Keratinocyte (primary cell): ENCODE data around the gene MAVS. TPM values are rescaled to one million over a fixed set of nuclear protein-coding genes. Genes with fewer than 3 reads are reported as not detected.

Source experiments
- DNase-seq: peaks from one replicate; pipeline ENCODE4 v3.0.0-alpha.2; 2011; ENCODE audit warnings: low read depth, missing footprints, low spot score
- FAIRE-seq: peaks from 2 replicates; lab custom pipeline; 2011; peaks lifted over from hg19 to GRCh38; lab: Jason Lieb, UNC
- H2AFZ ChIP-seq: 2 replicates; pipeline ENCODE4 v1.6.0; 2012; ENCODE audit warnings: low read length, control low read depth, inconsistent platforms; ENCODE audit not compliant: control insufficient read depth
- H3K27ac ChIP-seq: 2 replicates; pipeline ENCODE4 v1.5.1; 2011; ENCODE audit warnings: low read length; ENCODE audit not compliant: control insufficient read depth, insufficient read depth
- H3K27me3 ChIP-seq: 3 replicates; pipeline ENCODE4 v1.6.0; 2011; ENCODE audit warnings: low read length; ENCODE audit not compliant: control insufficient read depth, insufficient read depth; ENCODE audit errors: extremely low read depth
- H3K36me3 ChIP-seq, 2 experiments: 2 replicates in 1 of 2; 3 replicates in 1 of 2; pipeline ENCODE4 v1.5.1; 2011; ENCODE audit warnings: low read length in 2 of 2, mild to moderate bottlenecking in 1 of 2; ENCODE audit not compliant: control insufficient read depth in 2 of 2, insufficient read depth in 2 of 2; ENCODE audit errors: extremely low read depth in 1 of 2
- H3K4me1 ChIP-seq: 3 replicates; pipeline ENCODE4 v1.5.1; 2011; ENCODE audit warnings: low read length; ENCODE audit not compliant: control insufficient read depth, insufficient read depth; ENCODE audit errors: extremely low read depth
- H3K4me2 ChIP-seq: 3 replicates; pipeline ENCODE4 v1.6.0; 2011; ENCODE audit warnings: low read depth, low read length; ENCODE audit not compliant: control insufficient read depth, insufficient read depth; ENCODE audit errors: extremely low read depth
- H3K4me3 ChIP-seq, 3 experiments: fragments of 200-600 bp in 1 of 3; sonication (generic) in 1 of 3; 2 replicates in 2 of 3; 3 replicates in 1 of 3; pipeline ENCODE4 v1.5.1; 2011 to 2016; ENCODE audit warnings: low read length in 3 of 3, mild to moderate bottlenecking in 3 of 3, control low read depth in 2 of 3, inconsistent platforms in 1 of 3, low read depth in 1 of 3, mixed read lengths in 1 of 3, mixed run types in 1 of 3, moderate library complexity in 1 of 3; ENCODE audit not compliant: control insufficient read depth in 2 of 3, insufficient read depth in 2 of 3; ENCODE audit errors: extremely low read depth in 1 of 3
- H3K79me2 ChIP-seq: 2 replicates; pipeline ENCODE4 v1.6.0; 2012; ENCODE audit warnings: low read length; ENCODE audit not compliant: control insufficient read depth, insufficient read depth
- H3K9ac ChIP-seq: 3 replicates; pipeline ENCODE4 v1.6.0; 2011; ENCODE audit warnings: low read length; ENCODE audit not compliant: control insufficient read depth, insufficient read depth; ENCODE audit errors: extremely low read depth
- H3K9me1 ChIP-seq: 3 replicates; pipeline ENCODE4 v1.6.0; 2011; ENCODE audit warnings: low read length; ENCODE audit not compliant: control insufficient read depth, insufficient read depth; ENCODE audit errors: extremely low read depth
- H3K9me3 ChIP-seq: 2 replicates; pipeline ENCODE4 v1.5.1; 2012; ENCODE audit warnings: low read depth, low read length; ENCODE audit not compliant: control insufficient read depth
- H4K20me1 ChIP-seq: 3 replicates; pipeline ENCODE4 v1.6.0; 2011; ENCODE audit warnings: low read length; ENCODE audit not compliant: control insufficient read depth, insufficient read depth; ENCODE audit errors: extremely low read depth
- CTCF ChIP-seq, 3 experiments: IDR thresholded peaks in 1 of 3; conservative IDR thresholded peaks in 1 of 3; optimal IDR thresholded peaks in 1 of 3; 2 replicates in 2 of 3; 3 replicates in 1 of 3; pipeline versions ENCODE3 to v1.5.1; 2011; ENCODE audit warnings: low read length in 3 of 3, mild to moderate bottlenecking in 3 of 3, moderate library complexity in 2 of 3, control low read depth in 1 of 3, inconsistent platforms in 1 of 3; ENCODE audit not compliant: insufficient read depth in 2 of 3; ENCODE audit errors: extremely low read depth in 1 of 3
- EZH2 ChIP-seq: IDR thresholded peaks from one replicate; pipeline ENCODE4 v1.6.1; 2012; ENCODE audit warnings: inconsistent platforms, mild to moderate bottlenecking, low read length, moderate library complexity
- dilution Hi-C: fragments of 300-500 bp; cut with MboI; formaldehyde crosslinking; loops from one replicate; pipeline ENCODE4 v1.7.0; 2020; ENCODE audit warnings: low sequenced_read_pairs; ENCODE audit not compliant: extremely low pct_ligation_motif_present
- polyA plus RNA-seq, 5 experiments: library from polyadenylated mRNA; depleted of rRNA in 3 of 5; stranded (reverse) in 3 of 5; stranded (forward) in 1 of 5; unstranded in 1 of 5; fragments of >200 nt; gene quantifications; 1 replicate in 1 of 5; 2 replicates in 3 of 5; 3 replicates in 1 of 5; pipeline versions ENCODE4 v1.2.1 to v1.2.3, GENCODE V29; 2011 to 2012; ENCODE audit warnings: missing spikeins in 2 of 5, low read depth in 1 of 5, low replicate concordance in 1 of 5

The MAVS gene
- polyA plus RNA-seq, 1 donor (not counting 4 experiments of a cell fraction or from before 2014, with no cell fraction given) = 15.1 TPM

GRCh38 chr20:3823881-3824280 lies 22.8 kb upstream of the MAVS start:
- peaks cover 16% of the 10 kb centered on the region for H3K4me1 ChIP-seq
- H3K9me1 ChIP-seq = no peaks in the 10 kb centered on the region
- H4K20me1 ChIP-seq = no peaks in the 10 kb centered on the region
- dilution Hi-C loops = no loop called here
- H3K4me2 ChIP-seq = no peak overlapping the region
- H3K9me3 ChIP-seq = no peaks in the 10 kb centered on the region
- H3K9ac ChIP-seq = no peak overlapping the region
- H3K79me2 ChIP-seq = peaks cover 8% of the 10 kb centered on the region
- no peaks in the 10 kb centered on the region for H3K27me3 ChIP-seq
- H2AFZ ChIP-seq = no peak overlapping the region
- DNase-seq (no peak), FAIRE-seq (no peak)
- no peak overlapping the region for H3K27ac ChIP-seq
- H3K36me3 ChIP-seq = peaks cover 12 to 17% of the 10 kb centered on the region in 2 experiments
- TF ChIP-seq EZH2 (no peak), CTCF (optimal IDR thresholded peaks at IDR 0.05 in 1 of 3, IDR thresholded peaks at IDR 0.05 in 1 of 3, conservative IDR thresholded peaks at IDR 0.05 in 1 of 3; ENCODE audit: extremely low read depth in 1 of 3, insufficient read depth in 2 of 3, low read length in 3 of 3) (no peak)
- H3K4me3 ChIP-seq = no peak overlapping the region

- Histone ChIP-seq H4K20me1 (no peaks in the 10 kb centered on the region), H3K36me3 (peaks cover 12 to 17% of the 10 kb centered on the region in 2 experiments), H3K79me2 (peaks cover 8% of the 10 kb centered on the region), H3K27ac (no peak overlapping the region), H2AFZ (no peak overlapping the region), H3K9me3 (no peaks in the 10 kb centered on the region), H3K4me1 (peaks cover 9% of the 10 kb centered on the region), H3K9ac (no peak overlapping the region), H3K9me1 (no peaks in the 10 kb centered on the region), H3K4me2 (no peak overlapping the region), H3K4me3 (no peak overlapping the region), H3K27me3 (no peaks in the 10 kb centered on the region)
- dilution Hi-C loops = no loop called here
- DNase-seq (no peak), FAIRE-seq (no peak)
- TF ChIP-seq EZH2 (no peak), CTCF (optimal IDR thresholded peaks at IDR 0.05 in 1 of 3, IDR thresholded peaks at IDR 0.05 in 1 of 3, conservative IDR thresholded peaks at IDR 0.05 in 1 of 3; ENCODE audit: extremely low read depth in 1 of 3, insufficient read depth in 2 of 3, low read length in 3 of 3) (no peak)
These were observed 21.1 kb upstream of the MAVS start for GRCh38 chr20:3825526-3825925.
